ENCODE results near the gene COA4. TPM values are rescaled to one million over a fixed set of nuclear protein-coding genes. Genes with fewer than 3 reads are reported as not detected.

The COA4 gene
- total RNA-seq, 1 donor from 2014 or later = 61.7 TPM

DNA sequence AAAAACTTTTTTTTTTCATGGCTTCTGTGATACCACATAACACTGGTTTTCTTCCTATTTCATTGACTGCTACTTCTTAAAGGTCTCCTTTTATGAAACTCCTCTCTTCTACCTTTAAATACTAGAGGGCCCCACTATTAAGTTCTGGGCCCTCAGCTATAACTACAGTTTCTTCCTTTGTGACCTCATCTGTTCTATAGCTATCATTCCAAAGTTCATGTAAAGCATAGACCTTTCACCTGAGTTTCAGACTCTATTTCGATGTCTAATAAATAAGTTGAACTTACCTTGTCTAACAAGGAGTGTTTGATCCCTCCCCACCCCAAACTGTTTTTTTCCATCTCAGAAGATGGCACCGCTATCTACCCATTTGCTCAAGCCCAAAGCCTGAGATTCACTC lies 35.4 kb upstream of the COA4 start:
- no peaks in the 10 kb centered on the region for H3K27me3 Mint-ChIP-seq
- no peak overlapping the region for H3K27ac Mint-ChIP-seq
- no peak for DNase-seq (ENCODE audit: extremely low spot score, unreplicated experiment)

GRCh38 chr11:73907191-73907590 lies 30.5 kb upstream of the COA4 start:
- Mint-ChIP-seq H3K4me1 (ENCODE audit: unreplicated experiment) (no peaks in the 10 kb centered on the region), H3K27me3 (no peaks in the 10 kb centered on the region), H3K9me3 (no peaks in the 10 kb centered on the region), H3K27ac (no peak overlapping the region), H3K4me3 (no peak overlapping the region), H3K36me3 (peaks cover 20% of the 10 kb centered on the region)
- TF ChIP-seq, protein P1, sequence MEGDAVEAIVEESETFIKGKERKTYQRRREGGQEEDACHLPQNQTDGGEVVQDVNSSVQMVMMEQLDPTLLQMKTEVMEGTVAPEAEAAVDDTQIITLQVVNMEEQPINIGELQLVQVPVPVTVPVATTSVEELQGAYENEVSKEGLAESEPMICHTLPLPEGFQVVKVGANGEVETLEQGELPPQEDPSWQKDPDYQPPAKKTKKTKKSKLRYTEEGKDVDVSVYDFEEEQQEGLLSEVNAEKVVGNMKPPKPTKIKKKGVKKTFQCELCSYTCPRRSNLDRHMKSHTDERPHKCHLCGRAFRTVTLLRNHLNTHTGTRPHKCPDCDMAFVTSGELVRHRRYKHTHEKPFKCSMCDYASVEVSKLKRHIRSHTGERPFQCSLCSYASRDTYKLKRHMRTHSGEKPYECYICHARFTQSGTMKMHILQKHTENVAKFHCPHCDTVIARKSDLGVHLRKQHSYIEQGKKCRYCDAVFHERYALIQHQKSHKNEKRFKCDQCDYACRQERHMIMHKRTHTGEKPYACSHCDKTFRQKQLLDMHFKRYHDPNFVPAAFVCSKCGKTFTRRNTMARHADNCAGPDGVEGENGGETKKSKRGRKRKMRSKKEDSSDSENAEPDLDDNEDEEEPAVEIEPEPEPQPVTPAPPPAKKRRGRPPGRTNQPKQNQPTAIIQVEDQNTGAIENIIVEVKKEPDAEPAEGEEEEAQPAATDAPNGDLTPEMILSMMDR (conservative IDR thresholded peaks at IDR 0.05) = no peak
- DNase-seq (ENCODE audit: extremely low spot score, unreplicated experiment) = no peak

More for the DNA sequence above, 35.4 kb upstream of the COA4 start:
- H3K9me3 Mint-ChIP-seq = no peaks in the 10 kb centered on the region
- H3K4me3 Mint-ChIP-seq = no peak overlapping the region
- H3K36me3 Mint-ChIP-seq = peaks cover 25% of the 10 kb centered on the region
- TF ChIP-seq, protein P1 (conservative IDR thresholded peaks at IDR 0.05) = no peak
- H3K4me1 Mint-ChIP-seq (ENCODE audit: unreplicated experiment) = no peaks in the 10 kb centered on the region

- Mint-ChIP-seq H3K27ac (no peak overlapping the region), H3K36me3 (peaks cover 22% of the 10 kb centered on the region), H3K9me3 (no peaks in the 10 kb centered on the region), H3K4me1 (ENCODE audit: unreplicated experiment) (no peaks in the 10 kb centered on the region), H3K27me3 (no peaks in the 10 kb centered on the region), H3K4me3 (no peak overlapping the region)
- TF ChIP-seq, protein P1 (conservative IDR thresholded peaks at IDR 0.05) = no peak
- DNase-seq (ENCODE audit: extremely low spot score, unreplicated experiment) = no peak
These were observed 25.7 kb upstream of the COA4 start for GRCh38 chr11:73902303-73902702.

GRCh38 chr11:73894725-73895335 lies 18.2 kb upstream of the COA4 start:
- no peak for DNase-seq (ENCODE audit: extremely low spot score, unreplicated experiment)
- no peaks in the 10 kb centered on the region for H3K27me3 Mint-ChIP-seq
- no peak overlapping the region for H3K27ac Mint-ChIP-seq
- H3K9me3 Mint-ChIP-seq = no peaks in the 10 kb centered on the region
- H3K36me3 Mint-ChIP-seq = peaks cover 15% of the 10 kb centered on the region
- no peak overlapping the region for H3K4me3 Mint-ChIP-seq
- no peaks in the 10 kb centered on the region for H3K4me1 Mint-ChIP-seq (ENCODE audit: unreplicated experiment)
- TF ChIP-seq, protein P1 (conservative IDR thresholded peaks at IDR 0.05) = no peak

DNA sequence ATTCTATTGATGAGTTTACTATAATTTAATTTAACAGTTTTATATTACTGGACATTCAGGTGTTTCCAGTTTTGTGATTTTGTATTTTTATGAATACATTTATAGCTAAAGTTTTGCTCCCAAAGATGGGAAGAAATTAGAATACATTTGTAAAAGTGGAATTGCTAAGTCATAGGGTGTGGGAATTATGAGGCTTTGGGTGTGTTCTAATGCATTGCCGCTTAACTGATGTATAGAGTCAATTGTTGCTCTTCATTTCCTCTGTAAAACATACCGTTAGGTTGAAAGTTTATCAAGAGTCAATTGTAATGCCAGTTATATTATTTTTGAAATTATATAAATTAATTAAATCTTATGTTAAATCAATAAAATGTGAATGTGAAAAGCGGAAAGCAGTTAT lies 16.4 kb upstream of the COA4 start:
- no peak overlapping the region for H3K27ac Mint-ChIP-seq
- H3K4me1 Mint-ChIP-seq (ENCODE audit: unreplicated experiment) = no peaks in the 10 kb centered on the region
- H3K27me3 Mint-ChIP-seq = no peaks in the 10 kb centered on the region
- peaks cover 9% of the 10 kb centered on the region for H3K36me3 Mint-ChIP-seq
- DNase-seq (ENCODE audit: extremely low spot score, unreplicated experiment) = no peak
- H3K4me3 Mint-ChIP-seq = no peak overlapping the region
- TF ChIP-seq, protein P1 (conservative IDR thresholded peaks at IDR 0.05) = no peak
- H3K9me3 Mint-ChIP-seq = no peaks in the 10 kb centered on the region
